Transverse colon (tissue), 4 donors: ENCODE measurements around the gene TLL1. TPM values are rescaled to one million over a fixed set of nuclear protein-coding genes. Genes with fewer than 3 reads are reported as not detected.

ENCODE experiments used
- DNase-seq: peaks from one replicate; pipeline ENCODE4 v3.0.0-alpha.2; 2019
- H3K27ac ChIP-seq, 4 donors: fragments of 200-600 bp; sonication (generic); 2 replicates each; pipeline ENCODE4 v1.5.1; 2016 to 2018; ENCODE audit warnings: inconsistent platforms in 4 of 4
- H3K27me3 ChIP-seq: fragments of 200-600 bp; sonication (generic); 2 replicates; pipeline ENCODE4 v1.5.1; 2017; ENCODE audit warnings: inconsistent platforms
- H3K36me3 ChIP-seq, 4 donors: fragments of 200-600 bp; sonication (generic); 2 replicates each; pipeline ENCODE4 v1.5.1; 2017 to 2019; ENCODE audit warnings: inconsistent platforms in 4 of 4
- H3K4me1 ChIP-seq, 4 donors: fragments of 200-600 bp; sonication (generic); 2 replicates each; pipeline ENCODE4 v1.5.1; 2017 to 2020; ENCODE audit warnings: inconsistent platforms in 4 of 4
- H3K4me3 ChIP-seq, 4 donors: fragments of 200-600 bp; sonication (generic); 1 replicate in 1 of 4; 2 replicates in 3 of 4; pipeline versions ENCODE4 v1.5.1 to v1.6.1; 2017 to 2019; ENCODE audit warnings: inconsistent platforms in 4 of 4
- H3K9me3 ChIP-seq, 2 donors: fragments of 200-600 bp; sonication (generic); 2 replicates each; pipeline ENCODE4 v1.5.1; 2017 to 2019; ENCODE audit warnings: inconsistent platforms in 2 of 2
- EP300 ChIP-seq: sonication (generic); formaldehyde crosslinking; IDR thresholded peaks from one replicate; pipeline ENCODE4 v1.6.1; 2017; ENCODE audit warnings: antibody characterized with exemption, low read depth
- POLR2A ChIP-seq: fragments of 450-650 bp; IDR thresholded peaks from one replicate; pipeline ENCODE4 v1.6.1; 2016; ENCODE audit warnings: antibody characterized with exemption, mild to moderate bottlenecking, moderate library complexity
- POLR2AphosphoS5 ChIP-seq, 3 donors: sonication (generic); formaldehyde crosslinking; IDR thresholded peaks; one replicate each; pipeline ENCODE4 v1.6.1; 2016; ENCODE audit warnings: antibody characterized with exemption in 3 of 3
- WGBS, 2 donors: methylation state at CpG; one replicate each; pipeline ENCODE4 v1.1.5; 2018; ENCODE audit warnings: low coverage in 1 of 2; 5-methylcytosine and 5-hydroxymethylcytosine counted together
- in situ Hi-C, 4 donors: fragments of 200-750 bp; cut with MboI; loops; one replicate each; pipeline versions ENCODE4 v1.15.0 to v1.15.1; 2017; ENCODE audit warnings: low sequenced_read_pairs in 3 of 4, low pct_ligation_motif_present in 1 of 4, low pct_unique_long_range_greater_than_20kb in 1 of 4
- intact Hi-C: fragments of 100-400 bp; cut with DNase I; formaldehyde crosslinking; loops from one replicate; pipeline ENCODE4 v1.15.1; 2023; ENCODE audit warnings: low total_unique reads
- total RNA-seq, 4 donors: library from RNA; depleted of rRNA; stranded (reverse); fragments of >200 nt; gene quantifications; one replicate each; pipeline ENCODE4 v1.1.0, GENCODE V29; 2016
- TF ChIP-seq, protein P1 (sequence below), 5 experiments: fragments of 200-600 bp in 3 of 5; fragments of 450-650 bp in 2 of 5; sonication (generic) in 3 of 5; IDR thresholded peaks; 1 replicate in 2 of 5; 2 replicates in 3 of 5; pipeline ENCODE4 v1.5.1; 2016 to 2017; ENCODE audit warnings: antibody characterized with exemption in 5 of 5, inconsistent platforms in 3 of 5, mild to moderate bottlenecking in 2 of 5, moderate library complexity in 1 of 5

Gene TLL1
- total RNA-seq, 4 donors from 2014 or later: 1.00 to 3.7 (median 1.6) TPM

DNA sequence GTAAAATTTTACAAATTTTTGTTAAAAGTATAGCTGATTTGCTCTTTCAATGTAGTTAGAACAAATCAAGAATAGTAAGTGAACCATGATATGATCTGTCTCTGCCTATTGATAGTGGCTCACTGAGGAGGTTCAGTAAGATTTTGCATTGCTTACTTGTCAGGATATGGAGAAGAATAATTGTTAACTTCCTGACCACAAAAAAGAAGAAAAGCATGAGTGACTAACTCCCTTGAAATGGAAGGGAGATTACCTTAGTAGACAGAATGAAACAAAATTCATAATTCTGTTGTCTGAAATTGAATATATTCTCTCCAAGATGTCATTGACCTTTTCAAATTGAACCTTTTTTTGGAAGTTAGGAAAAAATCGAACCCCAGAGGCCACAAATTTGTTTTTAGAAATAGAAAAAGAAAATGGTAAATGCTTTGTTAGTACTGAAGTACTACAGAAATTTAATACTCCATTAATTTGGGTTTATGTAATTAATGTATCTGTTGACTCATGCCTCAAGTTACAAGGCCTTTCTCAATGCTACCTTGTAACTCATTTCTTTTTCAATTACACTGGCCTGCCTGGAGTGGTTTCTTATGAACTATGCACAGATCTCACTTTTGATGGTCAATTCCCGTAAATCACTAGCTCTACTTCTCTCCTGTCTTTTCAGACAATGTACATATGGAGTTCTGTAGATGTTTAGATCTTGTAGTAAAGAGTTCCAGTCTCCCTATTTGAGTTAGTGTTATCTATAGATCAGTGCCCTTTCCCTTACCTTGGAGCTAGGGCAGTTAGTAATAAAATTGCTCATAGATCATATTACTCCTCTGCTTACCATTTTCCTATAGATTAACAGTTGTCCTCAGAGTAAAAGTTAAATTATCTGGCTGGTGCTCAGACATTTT, 139.3 kb downstream of the TLL1 start:
- in situ Hi-C loops (no loop called here), intact Hi-C loops (no loop called here)
- no peak overlapping the region for H3K27ac ChIP-seq
- H3K36me3 ChIP-seq: no peaks in the 10 kb centered on the region
- WGBS, 2 donors: 61 to 66% methylated on average over 2 of the region's 2 CpGs
- no peak overlapping the region for H3K4me3 ChIP-seq
- DNase-seq: no peak
- H3K9me3 ChIP-seq: no peaks in the 10 kb centered on the region
- no peaks in the 10 kb centered on the region for H3K4me1 ChIP-seq
- no peaks in the 10 kb centered on the region for H3K27me3 ChIP-seq
- no peak for TF ChIP-seq EP300
- no peak for TF ChIP-seq POLR2A
- TF ChIP-seq POLR2AphosphoS5 (IDR thresholded peaks at IDR 0.05): no peak
- TF ChIP-seq, protein P1, sequence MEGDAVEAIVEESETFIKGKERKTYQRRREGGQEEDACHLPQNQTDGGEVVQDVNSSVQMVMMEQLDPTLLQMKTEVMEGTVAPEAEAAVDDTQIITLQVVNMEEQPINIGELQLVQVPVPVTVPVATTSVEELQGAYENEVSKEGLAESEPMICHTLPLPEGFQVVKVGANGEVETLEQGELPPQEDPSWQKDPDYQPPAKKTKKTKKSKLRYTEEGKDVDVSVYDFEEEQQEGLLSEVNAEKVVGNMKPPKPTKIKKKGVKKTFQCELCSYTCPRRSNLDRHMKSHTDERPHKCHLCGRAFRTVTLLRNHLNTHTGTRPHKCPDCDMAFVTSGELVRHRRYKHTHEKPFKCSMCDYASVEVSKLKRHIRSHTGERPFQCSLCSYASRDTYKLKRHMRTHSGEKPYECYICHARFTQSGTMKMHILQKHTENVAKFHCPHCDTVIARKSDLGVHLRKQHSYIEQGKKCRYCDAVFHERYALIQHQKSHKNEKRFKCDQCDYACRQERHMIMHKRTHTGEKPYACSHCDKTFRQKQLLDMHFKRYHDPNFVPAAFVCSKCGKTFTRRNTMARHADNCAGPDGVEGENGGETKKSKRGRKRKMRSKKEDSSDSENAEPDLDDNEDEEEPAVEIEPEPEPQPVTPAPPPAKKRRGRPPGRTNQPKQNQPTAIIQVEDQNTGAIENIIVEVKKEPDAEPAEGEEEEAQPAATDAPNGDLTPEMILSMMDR (IDR thresholded peaks at IDR 0.05): no peak

DNA sequence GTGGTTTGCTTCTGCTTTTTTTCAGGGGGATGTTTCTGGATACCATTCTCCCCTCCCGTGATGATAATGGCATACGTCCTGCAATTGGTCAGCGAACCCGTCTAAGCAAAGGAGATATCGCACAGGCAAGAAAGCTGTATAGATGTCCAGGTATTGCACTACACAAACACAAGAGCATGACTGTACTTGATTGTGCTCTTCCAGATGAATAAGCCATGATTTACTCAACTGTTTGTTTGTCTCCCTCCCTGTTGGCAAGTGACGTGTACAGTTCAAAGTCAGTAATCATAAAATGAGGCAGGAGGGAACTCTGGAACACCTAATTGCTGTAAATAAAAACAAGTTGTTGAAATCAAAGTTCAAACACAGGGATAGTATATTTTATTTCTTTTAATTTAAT, 141.4 kb downstream of the TLL1 start:
- Histone ChIP-seq H3K36me3 (no peaks in the 10 kb centered on the region), H3K4me1 (peaks cover 0 to 3% (median 0%) of the 10 kb centered on the region in 4 donors), H3K27me3 (no peaks in the 10 kb centered on the region), H3K4me3 (no peak overlapping the region), H3K27ac (peak overlapping the region in 1 of 4 donors; percentile 31), H3K9me3 (no peaks in the 10 kb centered on the region)
- in situ Hi-C loops (no loop called here), intact Hi-C loops (no loop called here)
- 45 to 63% methylated on average over 1 to 6 of the region's 6 CpGs for WGBS, 2 donors
- no peak for TF ChIP-seq EP300
- TF ChIP-seq POLR2AphosphoS5 (IDR thresholded peaks at IDR 0.05): peak in 1 of 3 donors; percentile 45
- DNase-seq: peak; percentile 13

DNA sequence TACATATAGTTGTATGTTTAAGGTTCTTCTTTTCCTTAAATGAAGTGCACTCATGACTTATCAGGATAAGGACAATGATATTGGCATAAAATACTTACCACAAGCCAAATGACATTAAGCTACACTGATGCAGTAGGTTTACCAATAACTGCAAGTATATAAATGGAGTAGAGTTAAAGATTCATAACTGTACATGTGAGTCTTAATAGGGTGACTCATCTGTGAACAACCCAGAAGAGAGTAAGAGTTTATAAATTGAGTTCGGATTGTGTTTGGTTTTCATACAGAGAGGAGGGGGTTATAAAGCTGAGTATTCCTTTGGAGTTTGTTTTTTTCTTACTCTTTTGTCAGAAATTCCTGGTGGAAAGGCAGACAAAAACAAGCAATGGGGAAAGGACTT, 144.8 kb downstream of the TLL1 start:
- intact Hi-C loops: no loop called here

GRCh38 chr4:166019441-166020220, 146.6 kb downstream of the TLL1 start:
- 48 to 56% methylated on average over 2 of the region's 2 CpGs for WGBS, 2 donors
- Histone ChIP-seq H3K9me3 (no peaks in the 10 kb centered on the region), H3K27ac (no peak overlapping the region), H3K4me3 (no peak overlapping the region), H3K4me1 (peaks cover 0 to 6% (median 0%) of the 10 kb centered on the region in 4 donors), H3K36me3 (no peaks in the 10 kb centered on the region), H3K27me3 (no peaks in the 10 kb centered on the region)
- in situ Hi-C loops (no loop called here), intact Hi-C loops (no loop called here)
- no peak for DNase-seq
- TF ChIP-seq, protein P1 (IDR thresholded peaks at IDR 0.05): no peak
- no peak for TF ChIP-seq EP300
- no peak for TF ChIP-seq POLR2AphosphoS5 (IDR thresholded peaks at IDR 0.05)
- TF ChIP-seq POLR2A: no peak

More for the DNA sequence above, 144.8 kb downstream of the TLL1 start:
- Histone ChIP-seq H3K4me3 (no peak overlapping the region), H3K27me3 (no peaks in the 10 kb centered on the region), H3K36me3 (no peaks in the 10 kb centered on the region), H3K9me3 (no peaks in the 10 kb centered on the region), H3K4me1 (peaks cover 0 to 6% (median 0%) of the 10 kb centered on the region in 4 donors), H3K27ac (no peak overlapping the region)
- TF ChIP-seq POLR2AphosphoS5 (IDR thresholded peaks at IDR 0.05) (no peak), EP300 (no peak), POLR2A (no peak)
- TF ChIP-seq, protein P1 (IDR thresholded peaks at IDR 0.05): no peak
- WGBS, 2 donors: 50 to 56% methylated on average over 1 of the region's 1 CpG
- in situ Hi-C loops: no loop called here
- DNase-seq: no peak
